Mesenteric fat pad (tissue), 1 donor: Measurements from ENCODE around the gene INHA. TPM values are rescaled to one million over a fixed set of nuclear protein-coding genes. Genes with fewer than 3 reads are reported as not detected.
A peak's percentile ranks its signal among the peaks of the same experiment; 100 is the strongest.

Source experiments
- DNase-seq: peaks from one replicate; pipeline ENCODE4 v3.0.0-alpha.2; 2020; ENCODE audit warnings: low spot score
- long read RNA-seq: library from polyadenylated mRNA; unstranded; transcript quantifications from one replicate; pipeline ENCODE4 v2.0.0, GENCODE V29; 2020
- total RNA-seq: library from RNA; stranded (reverse); fragmentation: NEBNext Ultra II Directional; extraction: Animal tissue kit (Norgen Biotek cat#: 25700); gene quantifications from one replicate; pipeline ENCODE4 v1.2.1, GENCODE V29; 2021
- donor health status: DM: yes; HTN: yes; CAD: no.

The INHA gene, protein sequence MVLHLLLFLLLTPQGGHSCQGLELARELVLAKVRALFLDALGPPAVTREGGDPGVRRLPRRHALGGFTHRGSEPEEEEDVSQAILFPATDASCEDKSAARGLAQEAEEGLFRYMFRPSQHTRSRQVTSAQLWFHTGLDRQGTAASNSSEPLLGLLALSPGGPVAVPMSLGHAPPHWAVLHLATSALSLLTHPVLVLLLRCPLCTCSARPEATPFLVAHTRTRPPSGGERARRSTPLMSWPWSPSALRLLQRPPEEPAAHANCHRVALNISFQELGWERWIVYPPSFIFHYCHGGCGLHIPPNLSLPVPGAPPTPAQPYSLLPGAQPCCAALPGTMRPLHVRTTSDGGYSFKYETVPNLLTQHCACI
- total RNA-seq, result 0.45 TPM
- long read RNA-seq, result 0 reads

- DNase-seq, result no peak
These were observed at the start of gene INHA for GRCh38 chr2:219572237-219573001. Gene INHA (plus strand): TSS chr2:219572310. CDS start chr2:219572375, 65 bp downstream.

GRCh38 chr2:219523031-219523671 lies 49.0 kb upstream of the INHA start:
- no peak for DNase-seq

- DNase-seq, result no peak
These were observed 47.3 kb upstream of the INHA start for GRCh38 chr2:219524817-219525216.

GRCh38 chr2:219525533-219526232 lies 46.4 kb upstream of the INHA start:
- no peak for DNase-seq

DNA sequence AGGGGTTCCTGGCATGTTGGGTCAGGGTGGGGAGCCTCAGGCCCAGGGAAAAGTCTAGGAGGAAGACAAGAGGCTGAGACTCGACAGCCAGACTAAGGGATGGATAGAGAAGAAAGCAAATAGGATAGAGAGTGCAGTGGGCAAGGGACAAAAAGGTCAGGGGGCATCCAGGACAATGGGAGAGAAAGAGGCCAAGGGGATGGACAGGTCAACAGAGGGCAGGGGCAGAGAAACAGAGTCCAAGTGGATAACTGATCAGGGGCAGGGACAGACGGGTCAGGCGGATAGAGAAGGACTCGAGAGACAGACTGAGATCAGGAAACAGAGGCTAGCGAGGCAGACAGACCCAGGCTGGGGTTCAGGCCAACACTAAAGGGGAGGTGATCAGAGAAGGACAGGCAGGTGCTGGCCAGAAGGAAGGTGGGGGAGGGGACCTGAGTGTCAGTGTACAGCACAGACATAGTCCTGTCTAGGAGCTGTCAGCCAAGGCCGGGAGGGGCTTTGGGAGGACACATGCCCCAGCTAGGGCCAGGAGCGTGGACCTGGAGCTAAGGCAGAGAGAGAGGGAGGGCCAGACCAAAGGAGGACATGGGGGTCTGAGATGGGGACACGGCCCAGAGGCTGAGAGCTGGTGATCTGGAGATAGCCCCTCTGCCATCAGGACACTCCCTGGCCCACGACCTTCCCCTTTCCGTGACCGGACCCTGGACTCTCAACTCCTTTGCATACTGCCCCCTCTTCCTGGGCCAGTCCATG lies 45.6 kb upstream of the INHA start:
- no peak for DNase-seq

- no peak for DNase-seq
These were observed 45.1 kb upstream of the INHA start for GRCh38 chr2:219527076-219527394.

GRCh38 chr2:219527472-219527871 lies 44.6 kb upstream of the INHA start:
- no peak for DNase-seq

DNA sequence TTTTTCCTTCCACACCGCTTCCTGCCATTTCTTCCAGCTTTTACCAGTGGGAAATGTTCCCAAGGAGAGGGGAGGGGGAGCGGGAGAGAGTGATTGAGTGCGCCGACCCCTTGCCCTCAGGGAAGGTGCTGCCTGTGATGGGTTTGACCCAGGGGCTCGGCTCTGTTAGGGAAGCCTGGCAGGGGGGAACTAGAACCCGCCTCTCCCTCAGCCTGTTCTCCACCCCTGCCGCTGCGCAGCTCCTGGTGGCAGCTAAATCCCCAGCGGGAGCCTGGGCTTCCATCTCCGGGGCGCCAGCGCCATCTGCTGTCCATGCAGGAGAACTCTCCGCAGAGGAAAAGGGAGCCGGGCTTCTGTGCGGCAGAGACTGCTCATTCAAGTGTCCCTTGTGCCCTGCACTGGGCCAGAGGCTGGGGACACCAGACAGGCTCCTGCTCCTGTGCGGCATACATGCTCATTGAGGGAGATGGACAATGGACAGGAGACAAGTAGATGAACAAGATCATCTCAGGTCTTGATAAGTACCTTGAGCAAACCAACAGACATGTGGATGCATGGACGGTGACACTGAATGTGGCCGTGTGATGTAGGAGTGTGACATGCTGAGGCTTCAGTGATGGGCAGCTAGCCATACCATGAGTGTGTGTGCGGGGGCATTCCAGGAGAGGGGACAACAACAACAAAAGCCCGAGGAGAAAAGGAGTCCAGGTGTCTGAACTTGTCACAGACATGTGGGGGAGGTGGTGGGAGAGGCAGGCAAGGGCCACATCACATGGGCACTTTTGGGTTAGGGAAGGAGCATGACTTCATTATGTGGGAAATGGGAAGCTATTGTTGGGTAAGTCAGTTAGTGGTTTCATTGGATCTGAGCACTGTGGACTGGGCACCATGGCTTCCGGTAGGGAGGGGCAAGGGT lies 41.8 kb upstream of the INHA start:
- peak; percentile 95 for DNase-seq

- no peak for DNase-seq
These were observed 40.3 kb upstream of the INHA start for GRCh38 chr2:219531639-219532377.

DNA sequence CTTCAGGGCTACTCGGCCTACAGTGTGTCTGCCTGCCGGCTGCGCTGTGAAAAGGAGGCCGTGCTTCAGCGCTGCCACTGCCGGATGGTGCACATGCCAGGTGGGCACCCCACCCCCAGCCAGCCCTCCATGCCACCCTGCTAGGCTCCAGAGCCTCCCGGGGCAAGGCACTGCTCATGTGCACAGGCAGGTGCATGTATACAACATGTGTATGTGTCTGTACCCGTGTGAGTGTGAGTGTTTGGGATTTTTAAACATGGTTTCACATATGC lies 39.8 kb upstream of the INHA start:
- no peak for DNase-seq

DNA sequence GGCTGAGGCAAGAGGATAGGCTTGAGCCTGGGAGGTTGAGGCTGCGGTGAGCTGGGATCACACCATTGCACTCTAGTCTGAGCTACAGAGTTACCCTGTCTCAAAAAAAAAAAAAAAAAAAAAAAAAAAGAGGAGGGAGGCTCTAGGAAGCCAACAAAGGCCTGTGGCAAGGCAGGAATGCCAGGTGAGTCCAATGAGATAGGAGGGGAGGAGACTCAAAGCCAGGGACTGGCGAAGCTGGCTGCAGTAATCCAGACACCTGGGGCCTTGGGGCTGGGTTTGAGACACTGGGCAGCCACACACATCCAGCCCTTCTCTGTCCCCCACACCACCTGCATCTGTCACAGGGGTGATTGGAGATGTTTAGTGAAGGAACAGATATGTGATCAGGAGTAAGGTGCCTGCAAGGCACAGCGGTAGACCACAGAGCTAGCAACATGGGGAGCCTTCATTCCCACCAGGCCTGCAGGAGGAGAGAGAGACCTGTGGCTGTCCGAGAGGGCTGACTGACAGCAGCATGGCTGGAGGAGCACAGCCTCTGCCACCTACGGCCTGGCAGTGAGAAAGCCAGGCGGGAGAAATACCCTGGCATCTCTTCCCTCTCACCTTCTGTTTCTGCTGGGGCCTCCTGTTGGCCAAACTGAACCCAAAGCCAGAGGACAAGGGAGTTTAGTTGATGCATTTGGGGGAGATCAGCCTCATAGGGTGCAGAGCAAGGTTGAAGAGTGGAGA lies 38.0 kb upstream of the INHA start:
- no peak for DNase-seq

GRCh38 chr2:219536425-219536824 lies 35.7 kb upstream of the INHA start:
- DNase-seq, result no peak

GRCh38 chr2:219536967-219537366 lies 35.1 kb upstream of the INHA start:
- DNase-seq, result no peak

DNA sequence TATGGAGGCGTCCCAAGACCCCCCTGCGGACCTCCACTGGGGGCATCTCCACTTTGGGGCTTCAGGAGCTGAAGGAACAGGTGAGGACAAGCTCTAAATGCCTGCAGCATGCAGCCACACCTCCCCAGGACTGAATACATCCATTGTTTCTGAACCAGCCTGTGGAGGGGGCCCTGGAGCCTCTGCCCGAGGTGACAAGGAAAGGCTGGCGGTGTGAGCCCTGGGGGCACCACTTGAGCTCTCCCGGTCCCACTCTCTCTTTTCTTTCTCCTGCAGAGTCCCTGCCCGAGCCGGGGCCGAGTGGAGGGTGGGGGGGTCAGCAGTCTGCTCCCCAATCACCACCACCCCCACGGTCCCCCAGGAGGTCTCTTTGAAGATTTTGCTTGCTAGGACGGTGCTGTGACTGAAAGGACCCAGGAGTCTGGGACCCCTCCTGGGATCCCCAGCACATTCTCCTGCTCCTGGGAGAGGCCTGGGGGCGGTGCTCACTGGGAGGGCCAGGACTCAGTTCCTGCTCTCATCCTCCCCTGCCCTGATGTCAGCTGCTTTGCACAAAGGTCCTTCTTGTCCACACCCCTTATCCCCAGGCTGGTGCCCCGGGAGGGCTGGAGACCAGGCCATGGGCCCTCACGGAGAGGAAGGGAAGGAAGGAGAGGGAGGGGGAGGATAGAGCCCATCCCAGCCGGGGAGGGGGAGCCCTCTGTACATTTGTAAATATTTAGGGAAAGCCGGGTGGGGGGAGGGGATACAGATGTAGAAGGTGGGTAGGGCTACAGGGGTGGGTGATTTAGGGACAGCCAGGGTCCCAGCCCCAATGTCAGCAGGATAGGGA lies 34.2 kb upstream of the INHA start:
- no peak for DNase-seq

DNA sequence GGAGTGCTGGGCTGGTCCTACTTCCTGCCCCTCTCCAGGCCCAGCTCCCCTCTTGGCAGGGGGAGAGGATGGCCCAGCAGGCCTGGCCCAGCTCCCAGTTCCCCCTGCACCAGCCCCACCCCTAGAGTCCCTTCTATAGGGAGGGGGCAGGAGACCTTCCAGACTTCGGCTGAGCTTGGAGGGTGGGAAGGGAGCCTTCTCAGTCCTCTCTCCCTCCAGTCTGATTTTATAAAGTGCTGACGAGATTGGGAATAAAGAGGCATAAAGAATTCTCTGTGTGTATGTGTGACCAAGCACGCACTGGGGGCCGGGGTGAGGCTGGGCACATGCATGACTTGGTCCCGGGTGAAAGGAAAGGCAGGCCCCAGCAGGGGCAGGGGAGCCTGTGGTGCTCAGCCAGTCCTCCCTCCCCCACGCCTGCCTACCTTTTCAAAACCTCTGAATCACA lies 33.6 kb upstream of the INHA start:
- DNase-seq, result no peak

- DNase-seq, result no peak
These were observed 32.9 kb upstream of the INHA start for GRCh38 chr2:219538956-219539788.
